Endothelial cell of umbilical vein (primary cell): ENCODE data around the gene SLC15A3. TPM values are rescaled to one million over a fixed set of nuclear protein-coding genes. Genes with fewer than 3 reads are reported as not detected.

Experiments used
- BruUV-seq: library from RNA; stranded (reverse); fragments of 400-500 nt; replicated peaks from 2 replicates; lab custom pipeline; 2021; lab: Mats Ljungman, UMichigan
- CTCF ChIA-PET: fragments of 300-600, 350-600 bp; sonication (Branson Sonifier 250); formaldehyde crosslinking; loops from one replicate; lab custom pipeline; 2021; ENCODE audit warnings: antibody characterized with exemption, inconsistent platforms; lab: Charles Lee
- POLR2A ChIA-PET: fragments of 300-600, 350-600 bp; sonication (Branson Sonifier 250); formaldehyde crosslinking; loops from one replicate; lab custom pipeline; 2021; ENCODE audit warnings: antibody characterized with exemption, inconsistent platforms; lab: Charles Lee
- DNase-seq: peaks from one replicate; pipeline ENCODE4 v3.0.0-alpha.2; 2011; ENCODE audit warnings: low read depth, low spot score
- FAIRE-seq: peaks from 2 replicates; lab custom pipeline; 2011; peaks lifted over from hg19 to GRCh38; lab: Jason Lieb, UNC
- H2AFZ ChIP-seq: 2 replicates; pipeline ENCODE4 v1.6.0; 2012; ENCODE audit warnings: low read depth, low read length, control low read depth, inconsistent platforms
- H3K27ac ChIP-seq: 2 replicates; pipeline ENCODE4 v1.5.1; 2011; ENCODE audit warnings: low read depth, mild to moderate bottlenecking, control low read depth, low read length, moderate library complexity; ENCODE audit not compliant: insufficient read depth
- H3K27me3 ChIP-seq, 2 experiments: 2 replicates each; pipeline versions ENCODE4 v1.6.0 to v1.6.1; 2011; ENCODE audit warnings: low read length in 2 of 2, mixed read lengths in 1 of 2; ENCODE audit not compliant: control insufficient read depth in 2 of 2, insufficient read depth in 2 of 2
- H3K36me3 ChIP-seq, 2 experiments: 2 replicates in 1 of 2; 3 replicates in 1 of 2; pipeline ENCODE4 v1.5.1; 2011; ENCODE audit warnings: low read length in 2 of 2, mild to moderate bottlenecking in 1 of 2, moderate library complexity in 1 of 2; ENCODE audit not compliant: control insufficient read depth in 2 of 2, insufficient read depth in 2 of 2; ENCODE audit errors: extremely low read depth in 1 of 2
- H3K4me1 ChIP-seq: 3 replicates; pipeline ENCODE4 v1.5.1; 2011; ENCODE audit warnings: mild to moderate bottlenecking, low read length; ENCODE audit not compliant: control insufficient read depth, insufficient read depth; ENCODE audit errors: extremely low read depth
- H3K4me2 ChIP-seq: 2 replicates; pipeline ENCODE4 v1.6.1; 2011; ENCODE audit warnings: low read length, control low read depth, mixed read lengths; ENCODE audit not compliant: insufficient read depth
- H3K4me3 ChIP-seq, 3 experiments: fragments of 200-600 bp in 1 of 3; sonication (generic), shearing (Covaris generic) in 1 of 3; replicated peaks in 1 of 3; 2 replicates each; pipeline ENCODE4 v1.5.1; 2011 to 2016; ENCODE audit warnings: control low read depth in 3 of 3, low read length in 3 of 3, mild to moderate bottlenecking in 2 of 3, inconsistent platforms in 1 of 3, low read depth in 1 of 3, moderate library complexity in 1 of 3; ENCODE audit not compliant: insufficient read depth in 1 of 3
- H3K79me2 ChIP-seq: 2 replicates; pipeline ENCODE4 v1.6.0; 2012; ENCODE audit warnings: low read length, inconsistent platforms; ENCODE audit not compliant: control insufficient read depth, insufficient read depth
- H3K9ac ChIP-seq: replicated peaks from 2 replicates; pipeline ENCODE3; 2011; ENCODE audit warnings: low read length, control low read depth; ENCODE audit not compliant: insufficient read depth; ENCODE audit errors: extremely low read depth
- H3K9me1 ChIP-seq: replicated peaks from 3 replicates; pipeline ENCODE4 v1.6.0; 2011; ENCODE audit warnings: mild to moderate bottlenecking, low read length; ENCODE audit not compliant: control insufficient read depth, insufficient read depth; ENCODE audit errors: extremely low read depth
- H3K9me3 ChIP-seq: replicated peaks from 2 replicates; pipeline ENCODE4 v1.5.1; 2012; ENCODE audit warnings: low read length, inconsistent platforms; ENCODE audit not compliant: control insufficient read depth, insufficient read depth
- H4K20me1 ChIP-seq: replicated peaks from 2 replicates; pipeline ENCODE3; 2011; ENCODE audit warnings: mild to moderate bottlenecking, low read length; ENCODE audit not compliant: control insufficient read depth, insufficient read depth; ENCODE audit errors: extremely low read depth
- CTCF ChIP-seq, 2 donors: IDR thresholded peaks; 1 replicate in 1 of 2; 2 replicates in 1 of 2; pipeline ENCODE4 v1.5.1; 2011; ENCODE audit warnings: low read length in 2 of 2, mild to moderate bottlenecking in 2 of 2, moderate library complexity in 2 of 2, control low read depth in 1 of 2, inconsistent platforms in 1 of 2, low read depth in 1 of 2; ENCODE audit not compliant: insufficient read depth in 1 of 2; ENCODE audit errors: extremely low read depth in 1 of 2
- EZH2 ChIP-seq: IDR thresholded peaks from 2 replicates; pipeline ENCODE4 v1.6.1; 2012; ENCODE audit warnings: borderline replicate concordance, low read depth, mild to moderate bottlenecking, moderate library complexity, low read length, inconsistent platforms; ENCODE audit not compliant: severe bottlenecking
- FOS ChIP-seq: IDR thresholded peaks from 2 replicates; pipeline ENCODE4 v1.6.1; 2011; ENCODE audit warnings: mild to moderate bottlenecking, low read length, moderate library complexity, borderline replicate concordance; ENCODE audit not compliant: insufficient read depth
- GATA2 ChIP-seq: IDR thresholded peaks from 2 replicates; pipeline ENCODE4 v1.7.0; 2011; ENCODE audit warnings: low read depth, mild to moderate bottlenecking, moderate library complexity, mixed read lengths, low read length; ENCODE audit not compliant: insufficient read length, insufficient read depth
- JUN ChIP-seq: IDR thresholded peaks from 2 replicates; pipeline ENCODE4 v1.6.1; 2011; ENCODE audit warnings: borderline replicate concordance, low read depth; ENCODE audit not compliant: insufficient read length, insufficient read depth
- MAX ChIP-seq: IDR thresholded peaks from 2 replicates; pipeline ENCODE4 v1.6.1; 2011; ENCODE audit not compliant: insufficient read depth, insufficient read length
- MYC ChIP-seq: IDR thresholded peaks from one replicate; pipeline ENCODE4 v1.6.1; 2011; ENCODE audit warnings: mild to moderate bottlenecking, low read depth, low read length
- POLR2A ChIP-seq: IDR thresholded peaks from 2 replicates; pipeline ENCODE4 v1.6.1; 2012; ENCODE audit warnings: low read depth, mild to moderate bottlenecking, control low read depth, low read length
- POLR2AphosphoS5 ChIP-seq: IDR thresholded peaks from 2 replicates; pipeline ENCODE4 v1.6.1; 2012; ENCODE audit warnings: low read depth, mild to moderate bottlenecking, control low read depth, low read length, moderate library complexity; ENCODE audit not compliant: insufficient read depth
- dilution Hi-C: fragments of 300-500 bp; cut with MboI; formaldehyde crosslinking; loops from one replicate; pipeline ENCODE4 v1.15.0; 2019; ENCODE audit warnings: low sequenced_read_pairs; ENCODE audit not compliant: extremely low pct_ligation_motif_present
- intact Hi-C: fragments of 100-400 bp; cut with micrococcal nuclease; formaldehyde crosslinking; loops from one replicate; pipeline ENCODE4 v1.10.0; 2022
- polyA plus RNA-seq, 4 experiments: library from polyadenylated mRNA; depleted of rRNA in 3 of 4; stranded (reverse) in 3 of 4; unstranded in 1 of 4; fragments of >200 nt; gene quantifications; 2 replicates each; pipeline versions ENCODE4 v1.2.1 to v1.2.3, GENCODE V29; 2011 to 2012; ENCODE audit warnings: missing spikeins in 1 of 4
- total RNA-seq: library from RNA; stranded (reverse); gene quantifications from 2 replicates; pipeline ENCODE4 v1.2.3, GENCODE V29; 2021

SLC15A3 gene
- total and polyA plus RNA-seq, 2 donors (not counting 3 experiments of a cell fraction or from before 2014, with no cell fraction given), result 3.3 to 4.4 TPM

- Histone ChIP-seq H3K4me3 (no peak overlapping the region), H3K4me1 (peaks cover 5% of the 10 kb centered on the region), H3K9me1 (no peaks in the 10 kb centered on the region), H3K4me2 (no peak overlapping the region), H4K20me1 (no peaks in the 10 kb centered on the region), H3K36me3 (peaks cover 3 to 44% of the 10 kb centered on the region in 2 experiments), H3K27me3 (no peaks in the 10 kb centered on the region), H3K9ac (no peak overlapping the region), H2AFZ (no peak overlapping the region), H3K9me3 (no peaks in the 10 kb centered on the region), H3K79me2 (no peaks in the 10 kb centered on the region), H3K27ac (no peak overlapping the region)
- POLR2A ChIA-PET, result no interaction called here
- no peak for DNase-seq
- dilution Hi-C loops, result no loop called here
- no peak for TF ChIP-seq FOS
- TF ChIP-seq MYC, result no peak
- TF ChIP-seq POLR2A, result no peak
- no peak for TF ChIP-seq CTCF (IDR thresholded peaks at IDR 0.05; ENCODE audit: extremely low read depth in 1 of 2, insufficient read depth in 1 of 2, low read depth in 1 of 2, low read length in 2 of 2)
- TF ChIP-seq EZH2, result no peak
- no peak for TF ChIP-seq MAX
- TF ChIP-seq JUN, result no peak
- TF ChIP-seq POLR2AphosphoS5, result no peak
- no peak for TF ChIP-seq GATA2
- BruUV-seq, result no TSS peak
- FAIRE-seq, result no peak
- intact Hi-C loops, result no loop called here
- CTCF ChIA-PET, result no interaction called here
These were observed 21.6 kb downstream of the SLC15A3 start for GRCh38 chr11:60930394-60930793.
